Measurements from ENCODE around the gene PFKL. TPM values are rescaled to one million over a fixed set of nuclear protein-coding genes. Genes with fewer than 3 reads are reported as not detected.

PFKL gene
- total RNA-seq, 1 experiment from 2014 or later, result 90.2 TPM

DNA sequence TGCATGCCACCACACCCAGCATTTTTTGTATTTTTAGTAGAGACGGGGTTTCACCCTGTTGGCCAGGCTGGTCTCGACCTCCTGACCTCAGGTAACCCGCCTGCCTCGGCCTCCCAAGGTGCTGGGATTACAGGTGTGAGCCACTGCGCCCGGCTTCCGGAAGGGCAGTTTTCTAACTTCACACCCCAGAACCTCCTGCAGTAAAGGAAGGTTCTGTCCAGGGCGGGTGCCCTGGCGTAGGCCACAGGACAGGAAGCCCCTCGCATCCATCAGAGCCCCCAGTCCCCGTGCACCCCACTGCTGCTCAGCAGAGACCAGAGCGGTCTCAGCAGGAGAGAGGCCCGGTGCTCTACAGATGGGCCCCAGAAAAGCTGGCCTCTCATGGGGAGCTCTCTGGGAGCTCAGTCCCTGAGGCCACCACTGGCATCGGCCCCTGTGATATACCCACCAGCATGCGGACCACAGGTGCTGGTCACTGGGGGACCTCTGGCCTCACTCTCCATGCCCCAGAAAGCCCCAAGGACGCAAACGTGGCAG, 34.1 kb upstream of the PFKL start:
- BruUV-seq (replicated peaks), result no TSS peak
- intact Hi-C loops (cut with micrococcal nuclease), result no loop called here
- TF ChIP-seq, protein P1, sequence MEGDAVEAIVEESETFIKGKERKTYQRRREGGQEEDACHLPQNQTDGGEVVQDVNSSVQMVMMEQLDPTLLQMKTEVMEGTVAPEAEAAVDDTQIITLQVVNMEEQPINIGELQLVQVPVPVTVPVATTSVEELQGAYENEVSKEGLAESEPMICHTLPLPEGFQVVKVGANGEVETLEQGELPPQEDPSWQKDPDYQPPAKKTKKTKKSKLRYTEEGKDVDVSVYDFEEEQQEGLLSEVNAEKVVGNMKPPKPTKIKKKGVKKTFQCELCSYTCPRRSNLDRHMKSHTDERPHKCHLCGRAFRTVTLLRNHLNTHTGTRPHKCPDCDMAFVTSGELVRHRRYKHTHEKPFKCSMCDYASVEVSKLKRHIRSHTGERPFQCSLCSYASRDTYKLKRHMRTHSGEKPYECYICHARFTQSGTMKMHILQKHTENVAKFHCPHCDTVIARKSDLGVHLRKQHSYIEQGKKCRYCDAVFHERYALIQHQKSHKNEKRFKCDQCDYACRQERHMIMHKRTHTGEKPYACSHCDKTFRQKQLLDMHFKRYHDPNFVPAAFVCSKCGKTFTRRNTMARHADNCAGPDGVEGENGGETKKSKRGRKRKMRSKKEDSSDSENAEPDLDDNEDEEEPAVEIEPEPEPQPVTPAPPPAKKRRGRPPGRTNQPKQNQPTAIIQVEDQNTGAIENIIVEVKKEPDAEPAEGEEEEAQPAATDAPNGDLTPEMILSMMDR (IDR thresholded peaks at IDR 0.05; ENCODE audit: unreplicated experiment), result no peak
- peaks cover 5% of the 10 kb centered on the region for H3K27me3 Mint-ChIP-seq (ENCODE audit: insufficient read depth, unreplicated experiment)
- H3K4me3 Mint-ChIP-seq (ENCODE audit: unreplicated experiment), result no peak overlapping the region
- CTCF ChIA-PET, result no interaction called here
- DNase-seq (ENCODE audit: unreplicated experiment), result no peak
- H3K4me1 Mint-ChIP-seq (ENCODE audit: insufficient read depth, unreplicated experiment), result no peaks in the 10 kb centered on the region
- H3K27ac Mint-ChIP-seq (ENCODE audit: low read depth, unreplicated experiment), result no peak overlapping the region
- no peaks in the 10 kb centered on the region for H3K9me3 Mint-ChIP-seq (ENCODE audit: unreplicated experiment)
- POLR2A ChIA-PET, result no interaction called here
- H3K36me3 Mint-ChIP-seq (ENCODE audit: insufficient read depth, unreplicated experiment), result no peaks in the 10 kb centered on the region

DNA sequence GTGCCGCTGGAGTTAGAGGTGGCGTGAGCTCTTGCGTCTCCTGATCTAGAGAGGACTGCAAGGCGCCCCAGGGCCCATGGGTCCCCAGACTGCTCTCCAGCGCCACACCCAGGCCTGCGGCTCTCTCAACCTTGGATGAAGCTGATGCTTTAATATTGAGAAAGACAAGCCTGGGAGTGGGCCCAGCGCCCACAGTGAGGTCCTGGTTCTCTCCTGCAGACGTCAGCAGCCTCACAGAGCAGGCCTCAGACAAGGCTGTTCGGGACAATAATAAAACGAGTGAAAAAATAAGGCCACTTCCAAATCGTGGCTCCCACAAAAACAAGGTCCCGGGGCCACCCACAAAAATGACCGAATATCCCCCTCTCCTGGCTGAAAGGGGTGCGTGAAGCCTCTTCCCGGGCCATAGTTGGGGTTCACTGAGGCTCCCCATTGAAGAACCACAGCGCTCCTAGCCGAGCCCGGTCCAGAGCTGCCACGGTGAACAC, 32.2 kb upstream of the PFKL start:
- POLR2A ChIA-PET, result interaction anchor here (0.9 to 1.0 kb wide), 2 partner anchors 22 to 32 kb away, joined by 3 read pairs; partner anchors contain the start of gene PFKL
- peak; percentile 14 for DNase-seq (ENCODE audit: unreplicated experiment)
- Mint-ChIP-seq H3K27me3 (ENCODE audit: insufficient read depth, unreplicated experiment) (no peaks in the 10 kb centered on the region), H3K4me1 (ENCODE audit: insufficient read depth, unreplicated experiment) (no peaks in the 10 kb centered on the region), H3K36me3 (ENCODE audit: insufficient read depth, unreplicated experiment) (no peaks in the 10 kb centered on the region), H3K9me3 (ENCODE audit: unreplicated experiment) (no peaks in the 10 kb centered on the region), H3K27ac (ENCODE audit: low read depth, unreplicated experiment) (no peak overlapping the region), H3K4me3 (ENCODE audit: unreplicated experiment) (no peak overlapping the region)
- TF ChIP-seq, protein P1 (IDR thresholded peaks at IDR 0.05; ENCODE audit: unreplicated experiment), result peak; percentile 21
- CTCF ChIA-PET, result interaction anchor here (0.5 to 1.9 kb wide), 3 partner anchors 9 to 186 kb away, joined by 3 to 6 read pairs (median 3); no protein-coding TSS in a partner anchor
- no TSS peak for BruUV-seq (replicated peaks)
- intact Hi-C loops (cut with micrococcal nuclease), result no loop called here

DNA sequence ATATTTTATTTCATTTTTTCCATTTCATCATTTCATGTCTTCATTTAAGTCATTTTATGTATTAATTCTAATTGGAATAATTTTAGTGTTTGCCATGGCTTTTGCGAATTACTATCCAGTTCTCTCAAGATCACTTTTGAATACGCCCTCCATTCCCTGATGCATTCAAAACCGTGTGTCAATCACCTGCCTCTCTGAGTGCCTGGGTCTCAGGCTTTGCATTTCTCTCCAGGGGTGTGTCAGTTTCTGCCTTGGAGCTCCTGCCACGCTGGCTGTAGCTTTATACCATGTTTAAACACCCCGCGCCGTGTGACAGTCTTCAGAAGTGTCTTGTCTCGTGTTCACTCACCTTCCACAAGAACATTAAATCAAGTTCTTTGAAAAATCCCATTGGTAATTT, 30.8 kb upstream of the PFKL start:
- no peak for DNase-seq (ENCODE audit: unreplicated experiment)
- no peak overlapping the region for H3K4me3 Mint-ChIP-seq (ENCODE audit: unreplicated experiment)
- no peaks in the 10 kb centered on the region for H3K9me3 Mint-ChIP-seq (ENCODE audit: unreplicated experiment)
- intact Hi-C loops (cut with micrococcal nuclease), result no loop called here
- H3K36me3 Mint-ChIP-seq (ENCODE audit: insufficient read depth, unreplicated experiment), result no peaks in the 10 kb centered on the region
- TF ChIP-seq, protein P1 (IDR thresholded peaks at IDR 0.05; ENCODE audit: unreplicated experiment), result no peak
- H3K4me1 Mint-ChIP-seq (ENCODE audit: insufficient read depth, unreplicated experiment), result no peaks in the 10 kb centered on the region
- peaks cover 12% of the 10 kb centered on the region for H3K27me3 Mint-ChIP-seq (ENCODE audit: insufficient read depth, unreplicated experiment)
- ChIA-PET CTCF (interaction anchor here (1.9 kb wide), 1 partner anchor 10 kb away, joined by 6 read pairs; no protein-coding TSS in a partner anchor), POLR2A (interaction anchor here (0.6 to 1.0 kb wide), 3 partner anchors 14 to 872 kb away, joined by 3 to 4 read pairs (median 3); partner anchors contain the start of gene PFKL)
- no peak overlapping the region for H3K27ac Mint-ChIP-seq (ENCODE audit: low read depth, unreplicated experiment)
- no TSS peak for BruUV-seq (replicated peaks)

DNA sequence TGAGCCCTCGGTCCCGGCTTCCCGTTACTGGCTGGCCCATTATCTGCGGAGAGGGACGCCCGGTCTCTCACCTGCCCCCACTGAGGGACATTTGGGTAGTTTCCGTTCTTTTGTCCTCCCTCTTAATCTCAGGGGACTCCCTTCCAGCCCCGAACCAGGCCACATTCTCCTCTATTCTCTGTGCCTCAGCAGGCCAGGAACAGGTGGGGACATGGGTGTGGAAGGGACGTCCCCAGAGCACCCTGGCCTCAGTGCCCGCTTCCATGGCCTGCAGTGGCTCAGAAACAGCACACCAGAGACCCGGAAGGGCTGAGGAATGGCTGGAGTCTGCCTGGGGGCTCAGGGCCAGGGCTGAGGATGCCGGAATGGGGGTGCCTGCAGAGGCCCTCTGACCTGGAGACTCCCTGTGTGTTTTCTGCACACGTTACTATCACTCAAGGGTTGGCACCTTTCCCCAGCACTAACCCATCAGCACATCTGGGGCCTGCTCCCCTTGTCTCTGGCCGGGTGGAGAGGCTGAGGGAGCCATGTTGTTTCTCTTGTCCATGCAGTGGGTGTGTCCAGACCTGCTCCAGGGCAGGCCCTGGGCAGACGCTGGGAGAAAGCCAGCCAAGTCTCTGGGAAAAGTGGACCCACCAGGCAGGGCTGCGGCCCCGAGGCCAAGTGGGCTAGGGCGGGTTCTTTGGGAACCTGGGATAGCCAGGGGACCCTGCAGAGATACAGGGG, 28.1 kb upstream of the PFKL start:
- ChIA-PET CTCF (no interaction called here), POLR2A (no interaction called here)
- no peak overlapping the region for H3K27ac Mint-ChIP-seq (ENCODE audit: low read depth, unreplicated experiment)
- H3K4me1 Mint-ChIP-seq (ENCODE audit: insufficient read depth, unreplicated experiment), result no peaks in the 10 kb centered on the region
- peaks cover 31% of the 10 kb centered on the region for H3K27me3 Mint-ChIP-seq (ENCODE audit: insufficient read depth, unreplicated experiment)
- TF ChIP-seq, protein P1 (IDR thresholded peaks at IDR 0.05; ENCODE audit: unreplicated experiment), result no peak
- no peaks in the 10 kb centered on the region for H3K9me3 Mint-ChIP-seq (ENCODE audit: unreplicated experiment)
- H3K36me3 Mint-ChIP-seq (ENCODE audit: insufficient read depth, unreplicated experiment), result no peaks in the 10 kb centered on the region
- no peak overlapping the region for H3K4me3 Mint-ChIP-seq (ENCODE audit: unreplicated experiment)
- DNase-seq (ENCODE audit: unreplicated experiment), result no peak
- intact Hi-C loops (cut with micrococcal nuclease), result no loop called here
- no TSS peak for BruUV-seq (replicated peaks)
